ENCODE results near the gene CHTF18. TPM values are rescaled to one million over a fixed set of nuclear protein-coding genes. Genes with fewer than 3 reads are reported as not detected.

Gene CHTF18
- total RNA-seq, 1 experiment from 2014 or later = 120 TPM

DNA sequence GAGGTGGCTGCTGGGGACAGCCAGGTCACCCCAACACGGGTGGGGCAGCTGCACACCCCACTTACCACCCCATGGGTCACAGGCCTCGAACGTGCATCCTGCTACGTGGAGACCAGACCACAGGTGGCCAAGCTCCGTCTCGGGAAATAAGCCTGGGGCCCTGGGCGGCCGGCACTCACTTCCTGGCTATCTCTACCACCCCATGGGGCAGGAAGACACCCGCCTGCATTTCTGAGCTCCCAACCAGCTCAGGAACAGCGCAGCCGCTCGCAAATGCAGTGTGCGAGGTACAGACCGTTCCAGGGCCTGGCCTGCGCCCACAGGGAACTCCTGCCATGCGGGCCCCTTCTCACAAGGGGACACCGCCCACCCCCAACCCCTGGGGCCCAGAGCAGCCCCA, 17.1 kb downstream of the CHTF18 start:
- H3K56ac ChIP-seq (ENCODE audit: insufficient read length, low read depth, low read length) = no peak overlapping the region
- H4K91ac ChIP-seq (ENCODE audit: insufficient read length, low read depth, low read length) = no peak overlapping the region

More for the DNA sequence above, 17.1 kb downstream of the CHTF18 start:
- H3K4me1 Mint-ChIP-seq = peaks cover 2 to 7% of the 10 kb centered on the region in 2 experiments; a peak in 1 of 4 replicates
- no peak overlapping the region for H3K4me3 Mint-ChIP-seq
- Histone ChIP-seq H2BK20ac (ENCODE audit: low read depth, low read length, poor library complexity, severe bottlenecking) (no peak overlapping the region), H3K4me2 (ENCODE audit: insufficient read depth, insufficient read length, low read length) (no peak overlapping the region), H3K14ac (ENCODE audit: insufficient read depth, low read length) (no peak overlapping the region), H3T11ph (ENCODE audit: low read length) (no peak overlapping the region), H3K23me2 (ENCODE audit: insufficient read length, low read depth, low read length, poor library complexity, severe bottlenecking) (peaks cover 4% of the 10 kb centered on the region), H3K23ac (ENCODE audit: insufficient read length, low read depth, low read length) (no peak overlapping the region), H3K18ac (ENCODE audit: insufficient read length, low read depth, low read length) (no peak overlapping the region), H2BK5ac (ENCODE audit: insufficient read length, low read length) (no peak overlapping the region), H4K8ac (replicated peaks; ENCODE audit: insufficient read length, low read depth, low read length) (no peak overlapping the region), H2BK120ac (ENCODE audit: low read depth, low read length, poor library complexity, severe bottlenecking) (no peak overlapping the region), H3K9ac (ENCODE audit: extremely low read depth, insufficient read length, low read length) (no peak overlapping the region), H2BK15ac (ENCODE audit: low read depth, low read length) (no peak overlapping the region), H3K79me2 (ENCODE audit: insufficient read depth, low read length) (no peaks in the 10 kb centered on the region), H3K27me3 (ENCODE audit: insufficient read depth, low read length) (peaks cover 5% of the 10 kb centered on the region; the same call in 1 of the 2 replicates), H3K27ac (ENCODE audit: insufficient read length, low read depth, low read length) (no peak overlapping the region), H3K4ac (ENCODE audit: low read depth, low read length) (no peak overlapping the region), H3K9me3 (ENCODE audit: control insufficient read depth, low read depth, low read length) (no peaks in the 10 kb centered on the region), H2BK12ac (ENCODE audit: insufficient read length, low read depth, low read length) (no peak overlapping the region), H3K4me1 (ENCODE audit: insufficient read depth, low read length) (no peaks in the 10 kb centered on the region; the same call in 1 of the 2 replicates), H3K79me1 (ENCODE audit: insufficient read depth, low read depth, low read length, poor library complexity, severe bottlenecking) (no peaks in the 10 kb centered on the region), H2AK5ac (ENCODE audit: insufficient read length, low read length) (no peak overlapping the region), H4K5ac (ENCODE audit: insufficient read length, low read depth, low read length) (no peak overlapping the region), H4K20me1 (ENCODE audit: control insufficient read depth, insufficient read depth, insufficient read length) (no peaks in the 10 kb centered on the region), H2AFZ (ENCODE audit: low read length) (no peak overlapping the region)
- no peak for DNase-seq
- H3K9me3 Mint-ChIP-seq = peaks cover 0 to 8% of the 10 kb centered on the region in 2 experiments; a peak in 2 of 5 replicates
- H3K27ac Mint-ChIP-seq = no peak overlapping the region
- H3K36me3 Mint-ChIP-seq (ENCODE audit: insufficient read depth in 1 of 3, low read depth in 3 of 3) = no peaks in the 10 kb centered on the region
- peaks cover 82% of the 10 kb centered on the region for H3K27me3 Mint-ChIP-seq (ENCODE audit: low read depth)
- TF ChIP-seq, protein P1, sequence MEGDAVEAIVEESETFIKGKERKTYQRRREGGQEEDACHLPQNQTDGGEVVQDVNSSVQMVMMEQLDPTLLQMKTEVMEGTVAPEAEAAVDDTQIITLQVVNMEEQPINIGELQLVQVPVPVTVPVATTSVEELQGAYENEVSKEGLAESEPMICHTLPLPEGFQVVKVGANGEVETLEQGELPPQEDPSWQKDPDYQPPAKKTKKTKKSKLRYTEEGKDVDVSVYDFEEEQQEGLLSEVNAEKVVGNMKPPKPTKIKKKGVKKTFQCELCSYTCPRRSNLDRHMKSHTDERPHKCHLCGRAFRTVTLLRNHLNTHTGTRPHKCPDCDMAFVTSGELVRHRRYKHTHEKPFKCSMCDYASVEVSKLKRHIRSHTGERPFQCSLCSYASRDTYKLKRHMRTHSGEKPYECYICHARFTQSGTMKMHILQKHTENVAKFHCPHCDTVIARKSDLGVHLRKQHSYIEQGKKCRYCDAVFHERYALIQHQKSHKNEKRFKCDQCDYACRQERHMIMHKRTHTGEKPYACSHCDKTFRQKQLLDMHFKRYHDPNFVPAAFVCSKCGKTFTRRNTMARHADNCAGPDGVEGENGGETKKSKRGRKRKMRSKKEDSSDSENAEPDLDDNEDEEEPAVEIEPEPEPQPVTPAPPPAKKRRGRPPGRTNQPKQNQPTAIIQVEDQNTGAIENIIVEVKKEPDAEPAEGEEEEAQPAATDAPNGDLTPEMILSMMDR (conservative IDR thresholded peaks at IDR 0.05) = no peak
- WGBS (ENCODE audit: extremely low coverage, insufficient read length, low lambda C conversion rate) = no CpG with 5 or more reads among the region's 17 CpGs
